GM23338 (cell line): ENCODE data around the gene USP31. TPM values are rescaled to one million over a fixed set of nuclear protein-coding genes. Genes with fewer than 3 reads are reported as not detected.

Experiments used
- ATAC-seq: fragments of 200-7000 bp; cut with Tn5 transposase; 3 replicates; pipeline ENCODE4 v1.9.1; 2020
- DNase-seq: peaks from one replicate; pipeline ENCODE4 v3.0.0-alpha.2; 2015; ENCODE audit warnings: low spot score
- H2AFZ ChIP-seq: fragments of 200-600 bp; sonication (generic); 2 replicates; pipeline ENCODE4 v1.8.0; 2016; ENCODE audit warnings: antibody characterized with exemption, mild to moderate bottlenecking, moderate library complexity
- H3F3A ChIP-seq: fragments of 200-600 bp; sonication (generic); replicated peaks from 2 replicates; pipeline ENCODE4 v1.8.0; 2017; ENCODE audit warnings: antibody characterized with exemption, mixed run types, low read depth
- H3K27ac ChIP-seq: fragments of 200-600 bp; sonication (generic); 2 replicates; pipeline ENCODE4 v1.6.1; 2016; ENCODE audit warnings: low read depth
- H3K27me3 ChIP-seq: fragments of 200-600 bp; sonication (generic); 2 replicates; pipeline ENCODE4 v1.8.0; 2016; ENCODE audit warnings: mild to moderate bottlenecking, mixed run types, moderate library complexity; ENCODE audit not compliant: insufficient read depth
- H3K36me3 ChIP-seq: fragments of 200-600 bp; sonication (generic); 2 replicates; pipeline ENCODE4 v1.8.0; 2016; ENCODE audit warnings: mild to moderate bottlenecking; ENCODE audit not compliant: insufficient read depth
- H3K4me1 ChIP-seq: fragments of 200-600 bp; sonication (generic); 2 replicates; pipeline ENCODE4 v1.8.0; 2016; ENCODE audit warnings: mild to moderate bottlenecking, moderate library complexity; ENCODE audit not compliant: insufficient read depth
- H3K4me2 ChIP-seq: fragments of 200-600 bp; sonication (generic); 2 replicates; pipeline ENCODE4 v1.7.1; 2017; ENCODE audit warnings: mixed run types
- H3K4me3 ChIP-seq: fragments of 200-600 bp; sonication (generic); 2 replicates; pipeline ENCODE4 v1.6.1; 2016; ENCODE audit warnings: mixed run types
- H3K79me2 ChIP-seq: fragments of 200-600 bp; sonication (generic); replicated peaks from 2 replicates; pipeline ENCODE4 v1.8.0; 2017; ENCODE audit warnings: mild to moderate bottlenecking; ENCODE audit not compliant: insufficient read depth
- H3K9me2 ChIP-seq: fragments of 200-600 bp; sonication (generic); 2 replicates; pipeline ENCODE4 v1.8.0; 2017; ENCODE audit not compliant: insufficient read depth
- H4K20me1 ChIP-seq: fragments of 200-600 bp; sonication (generic); replicated peaks from 2 replicates; pipeline ENCODE4 v1.8.0; 2017; ENCODE audit warnings: mild to moderate bottlenecking; ENCODE audit not compliant: insufficient read depth
- H3K27ac Mint-ChIP-seq: 2 replicates; pipeline ENCODE4 v1.8.0; 2020; ENCODE audit warnings: inconsistent platforms, mild to moderate bottlenecking, moderate library complexity, mixed read lengths
- H3K27me3 Mint-ChIP-seq: 3 replicates; pipeline ENCODE4 v1.8.0; 2022; ENCODE audit warnings: low read depth, mild to moderate bottlenecking, moderate library complexity, mixed read lengths, inconsistent platforms; ENCODE audit not compliant: insufficient read depth, poor library complexity
- H3K36me3 Mint-ChIP-seq: 3 replicates; pipeline ENCODE4 v1.8.0; 2021; ENCODE audit warnings: low read depth, mild to moderate bottlenecking, inconsistent platforms, moderate library complexity, mixed read lengths
- H3K4me1 Mint-ChIP-seq: 3 replicates; pipeline ENCODE4 v1.8.0; 2020; ENCODE audit warnings: mild to moderate bottlenecking, inconsistent platforms, mixed read lengths
- H3K4me3 Mint-ChIP-seq: 3 replicates; pipeline ENCODE4 v1.8.0; 2021; ENCODE audit warnings: moderate library complexity, mild to moderate bottlenecking, inconsistent platforms, mixed read lengths
- H3K9me3 Mint-ChIP-seq: 3 replicates; pipeline ENCODE4 v1.8.0; 2020; ENCODE audit warnings: moderate library complexity, mild to moderate bottlenecking, inconsistent platforms, mixed read lengths
- CREB1 ChIP-seq: fragments of 250-450 bp; sonication (Bioruptor Pico); IDR thresholded peaks from 2 replicates; pipeline ENCODE4 v1.5.0; 2020; ENCODE audit warnings: low read depth, mild to moderate bottlenecking, moderate library complexity
- EZH2 ChIP-seq: fragments of 200-600 bp; sonication (generic); IDR thresholded peaks from one replicate; pipeline ENCODE4 v1.8.0; 2017; ENCODE audit warnings: antibody characterized with exemption, mild to moderate bottlenecking, low read depth; ENCODE audit not compliant: unreplicated experiment
- EZH2phosphoT487 ChIP-seq: fragments of 200-600 bp; sonication (generic); IDR thresholded peaks from one replicate; pipeline ENCODE4 v1.8.1; 2018; ENCODE audit warnings: antibody characterized with exemption; ENCODE audit not compliant: unreplicated experiment
- JUNB ChIP-seq: IDR thresholded peaks from one replicate; pipeline ENCODE4 v1.6.1; 2016; ENCODE audit warnings: antibody characterized with exemption; ENCODE audit not compliant: unreplicated experiment
- NANOG ChIP-seq: IDR thresholded peaks from 2 replicates; pipeline ENCODE4 v1.6.1; 2016; ENCODE audit warnings: antibody characterized with exemption, borderline replicate concordance
- POLR2AphosphoS5 ChIP-seq: IDR thresholded peaks from 2 replicates; pipeline ENCODE4 v1.6.1; 2016; ENCODE audit warnings: antibody characterized with exemption, low read depth
- STAT1 ChIP-seq: IDR thresholded peaks from one replicate; pipeline ENCODE4 v1.6.1; 2016; ENCODE audit warnings: antibody characterized with exemption; ENCODE audit not compliant: unreplicated experiment
- ZNF114 ChIP-seq: fragments of 250-450 bp; sonication (Bioruptor Pico); IDR thresholded peaks from 2 replicates; pipeline ENCODE4 v1.5.0; 2020; ENCODE audit warnings: mild to moderate bottlenecking, moderate library complexity
- ZNF331 ChIP-seq: fragments of 250-450 bp; sonication (Bioruptor Pico); IDR thresholded peaks from 2 replicates; pipeline ENCODE4 v1.5.0; 2020; ENCODE audit warnings: low read depth, mild to moderate bottlenecking, moderate library complexity
- polyA plus RNA-seq: library from polyadenylated mRNA; unstranded; fragments of >200 nt; fragmentation: Nextera tagmentation; extraction: Ambion mirVana; gene quantifications from 2 replicates; pipeline ENCODE4 v1.2.1, GENCODE V29; 2016
- total RNA-seq: library from RNA; depleted of rRNA; stranded (reverse); fragments of >200 nt; shearing (Covaris generic); gene quantifications from 2 replicates; pipeline ENCODE4 v1.2.3, GENCODE V29; 2014
- TF ChIP-seq, protein P1 (sequence below): IDR thresholded peaks from one replicate; pipeline ENCODE4 v1.6.1; 2018; ENCODE audit warnings: antibody characterized with exemption; ENCODE audit not compliant: unreplicated experiment
- TF ChIP-seq, protein P2 (sequence below): IDR thresholded peaks from 2 replicates; pipeline ENCODE4 v1.6.1; 2016; ENCODE audit warnings: antibody characterized with exemption
- TF ChIP-seq, protein P3 (sequence below): fragments of 250-450 bp; sonication (Bioruptor Pico); IDR thresholded peaks from 2 replicates; pipeline ENCODE4 v1.5.0; 2020; ENCODE audit warnings: mild to moderate bottlenecking, moderate library complexity
- TF ChIP-seq, protein P4 (sequence below), 2 experiments: fragments of 200-600 bp in 1 of 2; sonication (generic) in 1 of 2; conservative IDR thresholded peaks; 2 replicates each; pipeline versions ENCODE4 v1.5.1 to v1.6.1; 2016 to 2017; ENCODE audit warnings: antibody characterized with exemption in 2 of 2, low read depth in 2 of 2, mild to moderate bottlenecking in 2 of 2, moderate library complexity in 1 of 2

The USP31 gene
- total and polyA plus RNA-seq, 2 experiments from 2014 or later = 4.3 to 17.9 TPM

DNA sequence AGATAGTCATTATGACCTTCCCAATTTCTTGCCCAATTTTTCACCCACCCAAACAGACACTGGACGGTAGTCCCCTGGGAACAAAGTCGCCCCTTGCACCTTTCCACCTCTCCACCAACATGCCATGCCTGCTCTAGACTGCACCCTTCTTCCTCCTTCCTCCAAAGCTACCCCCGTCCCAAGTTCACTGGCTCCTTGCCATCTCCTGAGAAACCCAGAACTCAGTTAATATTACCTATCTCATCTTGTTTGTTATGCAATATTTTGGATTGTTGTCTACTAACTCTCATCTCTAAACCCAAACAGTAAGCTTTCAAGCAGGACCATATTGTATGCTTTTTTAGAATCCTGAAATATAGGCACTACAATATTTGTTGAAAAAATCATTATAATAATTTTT, 63.3 kb downstream of the USP31 start:
- ATAC-seq = peak; percentile 42; the same call in 1 of the 3 replicates
- H3K27me3 Mint-ChIP-seq = no peaks in the 10 kb centered on the region

More for the DNA sequence above, 63.3 kb downstream of the USP31 start:
- Histone ChIP-seq H3K9me2 (no peaks in the 10 kb centered on the region), H3F3A (no peaks in the 10 kb centered on the region), H3K27ac (no peak overlapping the region), H3K4me2 (no peak overlapping the region), H3K79me2 (no peaks in the 10 kb centered on the region), H3K4me1 (peaks cover 26% of the 10 kb centered on the region), H3K36me3 (0 out of 2 replicates have a peak, but pooled peaks cover under 1% of the 10 kb centered on the region), H3K4me3 (no peak overlapping the region), H3K27me3 (no peaks in the 10 kb centered on the region), H2AFZ (no peak overlapping the region), H4K20me1 (no peaks in the 10 kb centered on the region)
- TF ChIP-seq, protein P1, sequence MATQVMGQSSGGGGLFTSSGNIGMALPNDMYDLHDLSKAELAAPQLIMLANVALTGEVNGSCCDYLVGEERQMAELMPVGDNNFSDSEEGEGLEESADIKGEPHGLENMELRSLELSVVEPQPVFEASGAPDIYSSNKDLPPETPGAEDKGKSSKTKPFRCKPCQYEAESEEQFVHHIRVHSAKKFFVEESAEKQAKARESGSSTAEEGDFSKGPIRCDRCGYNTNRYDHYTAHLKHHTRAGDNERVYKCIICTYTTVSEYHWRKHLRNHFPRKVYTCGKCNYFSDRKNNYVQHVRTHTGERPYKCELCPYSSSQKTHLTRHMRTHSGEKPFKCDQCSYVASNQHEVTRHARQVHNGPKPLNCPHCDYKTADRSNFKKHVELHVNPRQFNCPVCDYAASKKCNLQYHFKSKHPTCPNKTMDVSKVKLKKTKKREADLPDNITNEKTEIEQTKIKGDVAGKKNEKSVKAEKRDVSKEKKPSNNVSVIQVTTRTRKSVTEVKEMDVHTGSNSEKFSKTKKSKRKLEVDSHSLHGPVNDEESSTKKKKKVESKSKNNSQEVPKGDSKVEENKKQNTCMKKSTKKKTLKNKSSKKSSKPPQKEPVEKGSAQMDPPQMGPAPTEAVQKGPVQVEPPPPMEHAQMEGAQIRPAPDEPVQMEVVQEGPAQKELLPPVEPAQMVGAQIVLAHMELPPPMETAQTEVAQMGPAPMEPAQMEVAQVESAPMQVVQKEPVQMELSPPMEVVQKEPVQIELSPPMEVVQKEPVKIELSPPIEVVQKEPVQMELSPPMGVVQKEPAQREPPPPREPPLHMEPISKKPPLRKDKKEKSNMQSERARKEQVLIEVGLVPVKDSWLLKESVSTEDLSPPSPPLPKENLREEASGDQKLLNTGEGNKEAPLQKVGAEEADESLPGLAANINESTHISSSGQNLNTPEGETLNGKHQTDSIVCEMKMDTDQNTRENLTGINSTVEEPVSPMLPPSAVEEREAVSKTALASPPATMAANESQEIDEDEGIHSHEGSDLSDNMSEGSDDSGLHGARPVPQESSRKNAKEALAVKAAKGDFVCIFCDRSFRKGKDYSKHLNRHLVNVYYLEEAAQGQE = no peak
- TF ChIP-seq POLR2AphosphoS5 (no peak), JUNB (no peak), NANOG (no peak), STAT1 (no peak), EZH2 (no peak), EZH2phosphoT487 (no peak), ZNF331 (CRISPR knock-in tag) (no peak), CREB1 (no peak), ZNF114 (CRISPR knock-in tag) (no peak)
- TF ChIP-seq, protein P2, sequence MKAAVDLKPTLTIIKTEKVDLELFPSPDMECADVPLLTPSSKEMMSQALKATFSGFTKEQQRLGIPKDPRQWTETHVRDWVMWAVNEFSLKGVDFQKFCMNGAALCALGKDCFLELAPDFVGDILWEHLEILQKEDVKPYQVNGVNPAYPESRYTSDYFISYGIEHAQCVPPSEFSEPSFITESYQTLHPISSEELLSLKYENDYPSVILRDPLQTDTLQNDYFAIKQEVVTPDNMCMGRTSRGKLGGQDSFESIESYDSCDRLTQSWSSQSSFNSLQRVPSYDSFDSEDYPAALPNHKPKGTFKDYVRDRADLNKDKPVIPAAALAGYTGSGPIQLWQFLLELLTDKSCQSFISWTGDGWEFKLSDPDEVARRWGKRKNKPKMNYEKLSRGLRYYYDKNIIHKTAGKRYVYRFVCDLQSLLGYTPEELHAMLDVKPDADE = no peak
- TF ChIP-seq, protein P3, sequence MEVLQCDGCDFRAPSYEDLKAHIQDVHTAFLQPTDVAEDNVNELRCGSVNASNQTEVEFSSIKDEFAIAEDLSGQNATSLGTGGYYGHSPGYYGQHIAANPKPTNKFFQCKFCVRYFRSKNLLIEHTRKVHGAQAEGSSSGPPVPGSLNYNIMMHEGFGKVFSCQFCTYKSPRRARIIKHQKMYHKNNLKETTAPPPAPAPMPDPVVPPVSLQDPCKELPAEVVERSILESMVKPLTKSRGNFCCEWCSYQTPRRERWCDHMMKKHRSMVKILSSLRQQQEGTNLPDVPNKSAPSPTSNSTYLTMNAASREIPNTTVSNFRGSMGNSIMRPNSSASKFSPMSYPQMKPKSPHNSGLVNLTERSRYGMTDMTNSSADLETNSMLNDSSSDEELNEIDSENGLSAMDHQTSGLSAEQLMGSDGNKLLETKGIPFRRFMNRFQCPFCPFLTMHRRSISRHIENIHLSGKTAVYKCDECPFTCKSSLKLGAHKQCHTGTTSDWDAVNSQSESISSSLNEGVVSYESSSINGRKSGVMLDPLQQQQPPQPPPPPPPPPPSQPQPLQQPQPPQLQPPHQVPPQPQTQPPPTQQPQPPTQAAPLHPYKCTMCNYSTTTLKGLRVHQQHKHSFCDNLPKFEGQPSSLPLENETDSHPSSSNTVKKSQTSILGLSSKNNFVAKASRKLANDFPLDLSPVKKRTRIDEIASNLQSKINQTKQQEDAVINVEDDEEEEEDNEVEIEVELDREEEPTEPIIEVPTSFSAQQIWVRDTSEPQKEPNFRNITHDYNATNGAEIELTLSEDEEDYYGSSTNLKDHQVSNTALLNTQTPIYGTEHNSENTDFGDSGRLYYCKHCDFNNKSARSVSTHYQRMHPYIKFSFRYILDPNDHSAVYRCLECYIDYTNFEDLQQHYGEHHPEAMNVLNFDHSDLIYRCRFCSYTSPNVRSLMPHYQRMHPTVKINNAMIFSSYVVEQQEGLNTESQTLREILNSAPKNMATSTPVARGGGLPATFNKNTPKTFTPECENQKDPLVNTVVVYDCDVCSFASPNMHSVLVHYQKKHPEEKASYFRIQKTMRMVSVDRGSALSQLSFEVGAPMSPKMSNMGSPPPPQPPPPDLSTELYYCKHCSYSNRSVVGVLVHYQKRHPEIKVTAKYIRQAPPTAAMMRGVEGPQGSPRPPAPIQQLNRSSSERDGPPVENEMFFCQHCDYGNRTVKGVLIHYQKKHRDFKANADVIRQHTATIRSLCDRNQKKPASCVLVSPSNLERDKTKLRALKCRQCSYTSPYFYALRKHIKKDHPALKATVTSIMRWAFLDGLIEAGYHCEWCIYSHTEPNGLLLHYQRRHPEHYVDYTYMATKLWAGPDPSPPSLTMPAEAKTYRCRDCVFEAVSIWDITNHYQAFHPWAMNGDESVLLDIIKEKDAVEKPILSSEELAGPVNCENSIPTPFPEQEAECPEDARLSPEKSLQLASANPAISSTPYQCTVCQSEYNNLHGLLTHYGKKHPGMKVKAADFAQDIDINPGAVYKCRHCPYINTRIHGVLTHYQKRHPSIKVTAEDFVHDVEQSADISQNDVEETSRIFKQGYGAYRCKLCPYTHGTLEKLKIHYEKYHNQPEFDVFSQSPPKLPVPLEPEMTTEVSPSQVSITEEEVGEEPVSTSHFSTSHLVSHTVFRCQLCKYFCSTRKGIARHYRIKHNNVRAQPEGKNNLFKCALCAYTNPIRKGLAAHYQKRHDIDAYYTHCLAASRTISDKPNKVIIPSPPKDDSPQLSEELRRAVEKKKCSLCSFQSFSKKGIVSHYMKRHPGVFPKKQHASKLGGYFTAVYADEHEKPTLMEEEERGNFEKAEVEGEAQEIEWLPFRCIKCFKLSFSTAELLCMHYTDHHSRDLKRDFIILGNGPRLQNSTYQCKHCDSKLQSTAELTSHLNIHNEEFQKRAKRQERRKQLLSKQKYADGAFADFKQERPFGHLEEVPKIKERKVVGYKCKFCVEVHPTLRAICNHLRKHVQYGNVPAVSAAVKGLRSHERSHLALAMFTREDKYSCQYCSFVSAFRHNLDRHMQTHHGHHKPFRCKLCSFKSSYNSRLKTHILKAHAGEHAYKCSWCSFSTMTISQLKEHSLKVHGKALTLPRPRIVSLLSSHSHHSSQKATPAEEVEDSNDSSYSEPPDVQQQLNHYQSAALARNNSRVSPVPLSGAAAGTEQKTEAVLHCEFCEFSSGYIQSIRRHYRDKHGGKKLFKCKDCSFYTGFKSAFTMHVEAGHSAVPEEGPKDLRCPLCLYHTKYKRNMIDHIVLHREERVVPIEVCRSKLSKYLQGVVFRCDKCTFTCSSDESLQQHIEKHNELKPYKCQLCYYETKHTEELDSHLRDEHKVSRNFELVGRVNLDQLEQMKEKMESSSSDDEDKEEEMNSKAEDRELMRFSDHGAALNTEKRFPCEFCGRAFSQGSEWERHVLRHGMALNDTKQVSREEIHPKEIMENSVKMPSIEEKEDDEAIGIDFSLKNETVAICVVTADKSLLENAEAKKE (CRISPR knock-in tag) = no peak
- TF ChIP-seq, protein P4, sequence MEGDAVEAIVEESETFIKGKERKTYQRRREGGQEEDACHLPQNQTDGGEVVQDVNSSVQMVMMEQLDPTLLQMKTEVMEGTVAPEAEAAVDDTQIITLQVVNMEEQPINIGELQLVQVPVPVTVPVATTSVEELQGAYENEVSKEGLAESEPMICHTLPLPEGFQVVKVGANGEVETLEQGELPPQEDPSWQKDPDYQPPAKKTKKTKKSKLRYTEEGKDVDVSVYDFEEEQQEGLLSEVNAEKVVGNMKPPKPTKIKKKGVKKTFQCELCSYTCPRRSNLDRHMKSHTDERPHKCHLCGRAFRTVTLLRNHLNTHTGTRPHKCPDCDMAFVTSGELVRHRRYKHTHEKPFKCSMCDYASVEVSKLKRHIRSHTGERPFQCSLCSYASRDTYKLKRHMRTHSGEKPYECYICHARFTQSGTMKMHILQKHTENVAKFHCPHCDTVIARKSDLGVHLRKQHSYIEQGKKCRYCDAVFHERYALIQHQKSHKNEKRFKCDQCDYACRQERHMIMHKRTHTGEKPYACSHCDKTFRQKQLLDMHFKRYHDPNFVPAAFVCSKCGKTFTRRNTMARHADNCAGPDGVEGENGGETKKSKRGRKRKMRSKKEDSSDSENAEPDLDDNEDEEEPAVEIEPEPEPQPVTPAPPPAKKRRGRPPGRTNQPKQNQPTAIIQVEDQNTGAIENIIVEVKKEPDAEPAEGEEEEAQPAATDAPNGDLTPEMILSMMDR (conservative IDR thresholded peaks at IDR 0.05; ENCODE audit: low read depth in 2 of 2) = no peak
- Mint-ChIP-seq H3K36me3 (peaks cover 34% of the 10 kb centered on the region), H3K9me3 (no peaks in the 10 kb centered on the region), H3K27ac (peak overlapping the region; percentile 29), H3K4me1 (peaks cover 32% of the 10 kb centered on the region), H3K4me3 (peak overlapping the region; percentile 4; the same call in 2 of the 3 replicates)
- DNase-seq = no peak
